Measurements from ENCODE around the gene IQCN.

Gene IQCN

DNA sequence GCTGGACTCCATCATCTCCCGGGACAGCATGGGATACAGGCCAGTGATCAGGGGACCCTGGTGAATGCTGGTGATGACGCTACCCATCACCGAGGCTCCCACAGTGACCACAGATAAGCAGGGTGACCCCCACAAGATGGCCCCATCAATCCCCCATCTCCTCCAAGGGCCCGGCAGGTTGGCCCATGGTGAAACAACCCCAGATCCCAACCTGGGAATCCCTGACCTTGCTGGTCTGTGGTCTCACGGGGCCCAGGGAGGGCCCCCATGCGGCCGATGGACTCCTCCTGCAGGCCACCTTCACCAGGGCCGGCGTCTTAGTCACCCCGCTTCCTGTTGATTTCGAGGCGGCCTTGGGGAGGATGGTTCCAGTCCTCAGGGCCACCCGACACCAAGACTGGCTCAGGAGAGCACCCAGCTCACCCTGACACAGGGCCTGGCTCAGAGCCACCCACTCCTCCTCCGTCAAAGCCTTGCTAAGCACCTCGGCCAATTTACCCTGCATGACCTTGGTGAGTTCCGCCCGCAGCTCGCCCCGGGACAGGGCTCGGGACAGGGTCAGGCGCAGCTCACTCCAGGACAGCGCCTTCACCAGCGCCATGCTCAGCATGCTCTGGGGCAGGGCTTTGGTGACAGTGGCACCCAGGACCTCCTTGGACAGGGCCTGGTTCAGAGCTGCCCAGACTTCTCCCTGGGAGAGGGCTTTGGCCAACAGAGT lies 10.0 kb downstream of the IQCN start:
- DNase-seq: no peak

GRCh38 chr19:18263324-18264136 lies 10.7 kb downstream of the IQCN start:
- DNase-seq: no peak

DNA sequence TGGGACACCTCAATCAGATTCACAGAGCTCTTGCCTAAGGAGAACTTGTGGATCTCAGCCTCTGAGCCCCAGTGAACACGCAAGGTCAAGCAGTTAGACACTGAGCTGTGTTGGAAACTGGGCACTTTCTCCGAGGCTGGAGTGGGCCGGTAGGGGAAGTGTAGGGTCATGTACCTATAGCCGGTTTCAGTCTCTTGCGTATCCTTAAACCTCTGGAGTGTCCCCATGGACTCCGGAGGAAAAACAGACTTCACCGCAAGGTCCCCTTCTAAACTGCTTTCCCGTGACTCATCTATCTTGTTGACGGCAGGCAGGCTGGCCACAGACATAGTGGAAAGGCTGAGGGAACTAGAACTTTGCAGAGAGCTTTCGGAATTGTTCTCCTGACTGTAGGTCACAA lies 11.3 kb downstream of the IQCN start:
- DNase-seq: no peak

GRCh38 chr19:18262144-18262543 lies 12.1 kb downstream of the IQCN start:
- DNase-seq: no peak

DNA sequence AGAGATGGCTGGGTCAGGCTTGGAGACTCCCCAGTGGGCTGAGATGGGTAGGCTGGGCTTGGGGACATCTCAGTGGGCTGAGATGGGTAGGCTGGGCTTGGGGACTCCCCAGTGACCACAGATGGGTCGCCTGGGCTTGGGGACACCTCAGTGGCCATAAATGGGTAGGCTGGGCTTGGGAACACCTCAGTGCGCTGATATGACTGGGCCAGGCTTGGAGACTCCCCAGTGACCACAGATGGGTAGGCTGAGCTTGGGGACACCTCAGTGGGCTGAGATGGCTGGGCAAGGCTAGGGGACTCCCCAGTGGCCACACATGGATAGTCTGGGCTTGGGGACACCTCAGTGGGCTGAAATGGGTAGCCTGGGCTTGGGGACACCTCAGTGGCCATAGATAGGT lies 12.8 kb downstream of the IQCN start:
- DNase-seq: no peak

- DNase-seq: no peak
These were observed 14.4 kb downstream of the IQCN start for GRCh38 chr19:18259893-18260292.

DNA sequence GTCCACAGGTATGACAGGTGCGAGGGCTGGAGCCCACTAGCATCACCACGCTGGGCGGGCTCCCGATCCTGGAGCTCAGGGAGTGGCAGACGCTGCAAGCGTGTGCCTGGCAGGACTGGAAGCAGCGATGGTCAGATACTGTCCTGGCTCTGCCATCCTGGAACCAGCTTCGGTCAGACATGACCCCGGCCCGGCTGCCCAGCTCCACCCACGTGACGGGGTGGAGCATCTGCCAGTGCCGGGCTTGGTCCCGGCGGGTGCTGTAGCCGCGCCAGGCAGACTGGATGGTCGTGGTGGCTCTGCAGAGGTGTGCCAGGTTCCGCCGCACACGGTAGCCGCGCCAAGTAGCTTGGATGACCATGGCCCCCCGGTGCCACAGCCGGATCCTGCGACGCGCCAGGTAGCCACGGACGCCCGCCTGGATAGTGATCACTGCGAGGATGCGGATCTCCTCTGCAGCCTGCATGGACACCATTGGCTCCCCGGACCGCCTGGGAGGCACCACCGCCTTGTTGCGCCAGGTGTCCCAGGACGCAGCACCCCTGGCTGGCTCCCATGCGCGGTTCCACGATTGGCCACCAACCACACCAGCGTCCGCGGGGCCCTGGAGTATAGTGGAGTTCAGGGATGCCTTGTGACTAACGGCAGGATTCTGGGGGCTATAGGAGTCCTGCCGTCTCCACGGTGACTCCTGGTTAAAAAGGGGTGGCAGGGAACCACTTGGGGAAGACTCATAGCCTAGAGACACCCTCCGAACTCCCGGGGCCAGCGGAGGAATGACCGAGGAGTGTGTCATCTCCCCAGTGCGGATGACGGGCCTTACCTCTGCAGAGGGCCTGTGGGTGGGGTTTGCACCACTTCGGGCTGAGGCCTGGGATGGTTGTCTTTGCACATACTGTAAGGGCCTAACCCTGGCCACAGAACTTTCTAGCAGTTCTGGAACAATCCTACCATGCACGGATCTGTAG lies 16.5 kb downstream of the IQCN start:
- DNase-seq: no peak

- DNase-seq: no peak
These were observed 19.4 kb downstream of the IQCN start for GRCh38 chr19:18254546-18255503.

GRCh38 chr19:18253716-18254115 lies 20.5 kb downstream of the IQCN start:
- DNase-seq: no peak

GRCh38 chr19:18253130-18253529 lies 21.1 kb downstream of the IQCN start:
- DNase-seq: no peak

DNA sequence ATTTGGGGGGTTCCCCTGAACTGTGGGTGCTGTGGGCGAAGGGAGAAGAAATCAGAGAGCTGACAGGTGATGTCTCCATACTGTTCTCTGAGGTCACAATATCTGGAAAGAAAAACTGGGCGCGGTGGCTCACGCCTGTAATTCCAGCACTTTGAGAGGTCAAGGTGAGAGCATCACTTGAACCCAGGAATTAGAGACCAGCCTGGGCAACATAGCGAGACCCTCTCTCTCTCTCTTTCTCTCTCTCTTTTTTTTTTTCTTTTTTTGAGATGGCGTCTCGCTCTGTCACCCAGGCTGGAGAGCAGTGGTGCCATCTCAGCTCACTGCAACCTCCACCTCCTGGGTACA lies 21.9 kb downstream of the IQCN start:
- DNase-seq: no peak

DNA sequence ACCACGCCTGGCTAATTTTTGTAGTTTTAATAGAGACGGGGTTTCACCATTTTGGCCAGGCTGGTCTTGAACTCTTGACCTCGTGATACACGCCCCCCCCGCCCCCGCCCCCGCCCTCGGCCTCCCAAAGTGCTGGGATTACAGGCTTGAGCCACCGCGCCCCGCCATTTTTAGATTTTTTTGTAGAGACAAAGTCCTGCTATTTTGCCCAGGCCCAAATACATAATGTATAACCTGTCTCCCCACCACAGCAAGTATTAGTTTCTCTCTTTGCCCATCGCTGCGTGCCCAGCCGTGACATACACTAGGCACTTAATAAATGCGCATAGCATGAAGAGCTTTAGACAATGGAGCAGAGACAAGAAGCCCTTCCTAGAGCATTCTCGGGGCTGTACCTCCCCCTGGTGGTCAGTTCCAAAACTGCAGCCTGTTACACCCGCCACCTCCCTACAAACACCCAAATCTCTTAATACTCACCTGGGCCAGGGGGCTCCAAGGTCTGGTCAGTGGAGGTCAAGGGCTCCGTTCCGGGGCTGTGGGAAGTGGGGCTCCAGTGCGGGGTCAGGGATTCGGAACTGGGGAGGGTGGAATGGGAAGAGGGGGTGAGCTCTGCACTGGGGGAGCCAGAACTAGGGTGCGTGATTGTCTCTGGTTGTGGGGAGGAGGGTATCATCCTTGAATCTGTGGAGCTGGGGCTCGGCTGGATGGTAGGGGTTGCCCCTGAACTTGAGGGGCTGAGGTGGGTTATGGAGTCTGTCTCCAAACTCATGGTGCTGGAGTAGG lies 22.5 kb downstream of the IQCN start:
- DNase-seq: peak; percentile 60

DNA sequence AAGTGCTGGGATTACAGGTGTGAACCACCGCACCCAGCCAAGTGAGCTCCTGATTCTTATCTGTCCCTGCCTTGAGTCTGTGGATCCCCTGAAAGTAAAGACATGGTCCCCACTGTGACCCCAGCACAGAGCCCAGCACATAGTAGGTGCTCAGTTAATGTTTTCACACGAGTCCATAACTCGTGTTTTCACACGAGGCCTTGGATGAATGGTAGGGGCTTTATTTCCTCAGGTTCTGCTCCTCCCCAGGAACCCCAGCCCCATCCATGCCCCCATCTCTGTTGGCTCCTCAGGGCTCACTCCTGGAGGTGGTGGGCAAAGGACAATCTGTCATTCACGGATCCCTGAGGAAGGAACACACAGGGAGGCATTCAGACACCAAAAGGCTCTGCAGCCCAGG lies 24.4 kb downstream of the IQCN start:
- DNase-seq: no peak

- no peak for DNase-seq
These were observed 29.0 kb downstream of the IQCN start for GRCh38 chr19:18245297-18245696.

GRCh38 chr19:18239303-18239702 lies 34.9 kb downstream of the IQCN start:
- DNase-seq: no peak

- no peak for DNase-seq
These were observed 40.1 kb downstream of the IQCN start for GRCh38 chr19:18234194-18234593.

DNA sequence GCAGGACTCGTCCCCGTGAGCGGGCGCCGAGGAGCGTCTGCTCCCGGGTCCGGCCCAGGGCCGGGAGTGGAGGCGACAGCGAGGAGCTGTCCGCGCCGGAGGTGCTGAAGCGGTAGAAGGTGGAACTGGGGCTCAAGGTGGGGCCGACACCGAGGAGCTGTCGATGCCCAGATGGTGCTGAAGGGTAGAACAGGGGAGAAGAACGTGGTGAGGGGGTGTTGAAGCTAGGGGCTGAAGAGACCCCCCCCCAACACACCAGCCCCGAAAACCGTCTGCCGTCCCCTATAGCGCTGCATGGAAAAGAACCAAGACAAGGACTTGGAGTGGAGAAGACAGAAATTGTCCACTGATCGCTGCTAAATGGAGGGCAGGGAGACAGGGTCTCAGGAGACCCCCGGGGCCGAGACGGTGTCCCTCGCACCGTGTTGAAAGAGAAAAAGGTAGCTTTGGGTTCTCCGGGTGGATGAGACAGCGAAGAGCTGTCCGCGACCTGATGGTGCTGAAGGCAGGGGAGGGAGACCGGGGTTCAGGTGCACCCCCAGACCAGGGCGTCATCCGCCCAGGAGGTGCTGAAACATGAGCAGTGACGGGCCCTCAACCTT lies 40.9 kb downstream of the IQCN start:
- no peak for DNase-seq

- no peak for DNase-seq
These were observed 41.6 kb downstream of the IQCN start for GRCh38 chr19:18232540-18233223.

- DNase-seq: no peak
These were observed 42.5 kb downstream of the IQCN start for GRCh38 chr19:18231775-18232174.
